H1 (cell line): ENCODE results near the gene MCF2L. TPM values are rescaled to one million over a fixed set of nuclear protein-coding genes. Genes with fewer than 3 reads are reported as not detected.

Source experiments
- polyA plus RNA-seq, 7 experiments: library from polyadenylated mRNA; depleted of rRNA in 3 of 7; stranded (reverse) in 5 of 7; unstranded in 2 of 7; fragments of >200 nt in 5 of 7; fragments of 200-250 nt in 2 of 7; gene quantifications; 1 replicate in 5 of 7; 2 replicates in 1 of 7; 4 replicates in 1 of 7; pipeline versions ENCODE4 v1.2.1 to v1.2.3, GENCODE V29; 2011 to 2013; ENCODE audit warnings: missing spikeins in 2 of 7, mixed read lengths in 2 of 7
- total RNA-seq: library from RNA; stranded (reverse); fragmentation: NEBNext Ultra II Directional; extraction: Animal tissue kit (Norgen Biotek cat#: 25700); gene quantifications from 2 replicates; pipeline ENCODE4 v1.2.1, GENCODE V29; 2021
- TF ChIP-seq, protein P1 (sequence below): fragments of 300-600 bp; sonication (generic); IDR thresholded peaks from 2 replicates; pipeline ENCODE4 v1.7.1; 2012; ENCODE audit warnings: low read length, moderate library complexity, mild to moderate bottlenecking, inconsistent platforms; ENCODE audit not compliant: insufficient replicate concordance

The MCF2L gene
- total and polyA plus RNA-seq, 2 of the 8 experiments (the other 6 are each of a cell fraction or from before 2014, with no cell fraction given), result 10.1 to 24.4 TPM

DNA sequence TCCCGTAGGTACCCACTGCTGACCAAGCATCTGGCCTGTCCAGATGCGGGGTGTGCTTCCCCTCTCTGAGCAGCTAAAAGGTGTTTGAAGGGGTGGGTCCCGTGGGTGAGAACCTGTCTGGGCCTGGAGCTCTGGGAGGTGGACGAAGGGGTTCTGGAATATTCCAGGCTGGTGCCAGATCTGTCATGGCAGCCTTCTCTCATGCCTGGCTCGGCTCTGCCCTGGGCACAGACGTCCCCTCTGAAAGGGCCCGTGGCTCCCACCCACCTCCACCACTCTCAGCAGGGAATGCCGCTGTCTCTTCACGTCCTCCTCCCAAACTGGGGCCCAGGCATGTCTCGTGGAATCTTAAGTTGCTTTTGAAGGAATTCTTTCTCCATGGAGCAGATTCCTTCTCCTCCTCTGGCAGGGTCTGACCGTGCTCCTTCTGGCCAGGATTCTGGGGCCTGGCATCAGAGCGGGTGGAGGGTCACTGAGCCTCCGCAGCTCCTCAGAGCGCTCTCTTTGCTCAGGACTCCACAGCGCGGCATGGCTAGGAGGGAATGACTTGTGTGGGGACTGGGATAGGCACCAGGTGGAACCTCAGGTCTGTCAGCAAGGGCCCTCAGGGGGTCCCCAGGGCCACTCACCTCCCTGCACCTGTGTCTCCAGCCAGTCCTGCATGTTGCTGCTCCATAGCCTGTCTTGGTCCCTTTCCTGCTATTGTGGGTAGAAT, 5.9 kb upstream of the MCF2L start (continued):
- TF ChIP-seq, protein P1, sequence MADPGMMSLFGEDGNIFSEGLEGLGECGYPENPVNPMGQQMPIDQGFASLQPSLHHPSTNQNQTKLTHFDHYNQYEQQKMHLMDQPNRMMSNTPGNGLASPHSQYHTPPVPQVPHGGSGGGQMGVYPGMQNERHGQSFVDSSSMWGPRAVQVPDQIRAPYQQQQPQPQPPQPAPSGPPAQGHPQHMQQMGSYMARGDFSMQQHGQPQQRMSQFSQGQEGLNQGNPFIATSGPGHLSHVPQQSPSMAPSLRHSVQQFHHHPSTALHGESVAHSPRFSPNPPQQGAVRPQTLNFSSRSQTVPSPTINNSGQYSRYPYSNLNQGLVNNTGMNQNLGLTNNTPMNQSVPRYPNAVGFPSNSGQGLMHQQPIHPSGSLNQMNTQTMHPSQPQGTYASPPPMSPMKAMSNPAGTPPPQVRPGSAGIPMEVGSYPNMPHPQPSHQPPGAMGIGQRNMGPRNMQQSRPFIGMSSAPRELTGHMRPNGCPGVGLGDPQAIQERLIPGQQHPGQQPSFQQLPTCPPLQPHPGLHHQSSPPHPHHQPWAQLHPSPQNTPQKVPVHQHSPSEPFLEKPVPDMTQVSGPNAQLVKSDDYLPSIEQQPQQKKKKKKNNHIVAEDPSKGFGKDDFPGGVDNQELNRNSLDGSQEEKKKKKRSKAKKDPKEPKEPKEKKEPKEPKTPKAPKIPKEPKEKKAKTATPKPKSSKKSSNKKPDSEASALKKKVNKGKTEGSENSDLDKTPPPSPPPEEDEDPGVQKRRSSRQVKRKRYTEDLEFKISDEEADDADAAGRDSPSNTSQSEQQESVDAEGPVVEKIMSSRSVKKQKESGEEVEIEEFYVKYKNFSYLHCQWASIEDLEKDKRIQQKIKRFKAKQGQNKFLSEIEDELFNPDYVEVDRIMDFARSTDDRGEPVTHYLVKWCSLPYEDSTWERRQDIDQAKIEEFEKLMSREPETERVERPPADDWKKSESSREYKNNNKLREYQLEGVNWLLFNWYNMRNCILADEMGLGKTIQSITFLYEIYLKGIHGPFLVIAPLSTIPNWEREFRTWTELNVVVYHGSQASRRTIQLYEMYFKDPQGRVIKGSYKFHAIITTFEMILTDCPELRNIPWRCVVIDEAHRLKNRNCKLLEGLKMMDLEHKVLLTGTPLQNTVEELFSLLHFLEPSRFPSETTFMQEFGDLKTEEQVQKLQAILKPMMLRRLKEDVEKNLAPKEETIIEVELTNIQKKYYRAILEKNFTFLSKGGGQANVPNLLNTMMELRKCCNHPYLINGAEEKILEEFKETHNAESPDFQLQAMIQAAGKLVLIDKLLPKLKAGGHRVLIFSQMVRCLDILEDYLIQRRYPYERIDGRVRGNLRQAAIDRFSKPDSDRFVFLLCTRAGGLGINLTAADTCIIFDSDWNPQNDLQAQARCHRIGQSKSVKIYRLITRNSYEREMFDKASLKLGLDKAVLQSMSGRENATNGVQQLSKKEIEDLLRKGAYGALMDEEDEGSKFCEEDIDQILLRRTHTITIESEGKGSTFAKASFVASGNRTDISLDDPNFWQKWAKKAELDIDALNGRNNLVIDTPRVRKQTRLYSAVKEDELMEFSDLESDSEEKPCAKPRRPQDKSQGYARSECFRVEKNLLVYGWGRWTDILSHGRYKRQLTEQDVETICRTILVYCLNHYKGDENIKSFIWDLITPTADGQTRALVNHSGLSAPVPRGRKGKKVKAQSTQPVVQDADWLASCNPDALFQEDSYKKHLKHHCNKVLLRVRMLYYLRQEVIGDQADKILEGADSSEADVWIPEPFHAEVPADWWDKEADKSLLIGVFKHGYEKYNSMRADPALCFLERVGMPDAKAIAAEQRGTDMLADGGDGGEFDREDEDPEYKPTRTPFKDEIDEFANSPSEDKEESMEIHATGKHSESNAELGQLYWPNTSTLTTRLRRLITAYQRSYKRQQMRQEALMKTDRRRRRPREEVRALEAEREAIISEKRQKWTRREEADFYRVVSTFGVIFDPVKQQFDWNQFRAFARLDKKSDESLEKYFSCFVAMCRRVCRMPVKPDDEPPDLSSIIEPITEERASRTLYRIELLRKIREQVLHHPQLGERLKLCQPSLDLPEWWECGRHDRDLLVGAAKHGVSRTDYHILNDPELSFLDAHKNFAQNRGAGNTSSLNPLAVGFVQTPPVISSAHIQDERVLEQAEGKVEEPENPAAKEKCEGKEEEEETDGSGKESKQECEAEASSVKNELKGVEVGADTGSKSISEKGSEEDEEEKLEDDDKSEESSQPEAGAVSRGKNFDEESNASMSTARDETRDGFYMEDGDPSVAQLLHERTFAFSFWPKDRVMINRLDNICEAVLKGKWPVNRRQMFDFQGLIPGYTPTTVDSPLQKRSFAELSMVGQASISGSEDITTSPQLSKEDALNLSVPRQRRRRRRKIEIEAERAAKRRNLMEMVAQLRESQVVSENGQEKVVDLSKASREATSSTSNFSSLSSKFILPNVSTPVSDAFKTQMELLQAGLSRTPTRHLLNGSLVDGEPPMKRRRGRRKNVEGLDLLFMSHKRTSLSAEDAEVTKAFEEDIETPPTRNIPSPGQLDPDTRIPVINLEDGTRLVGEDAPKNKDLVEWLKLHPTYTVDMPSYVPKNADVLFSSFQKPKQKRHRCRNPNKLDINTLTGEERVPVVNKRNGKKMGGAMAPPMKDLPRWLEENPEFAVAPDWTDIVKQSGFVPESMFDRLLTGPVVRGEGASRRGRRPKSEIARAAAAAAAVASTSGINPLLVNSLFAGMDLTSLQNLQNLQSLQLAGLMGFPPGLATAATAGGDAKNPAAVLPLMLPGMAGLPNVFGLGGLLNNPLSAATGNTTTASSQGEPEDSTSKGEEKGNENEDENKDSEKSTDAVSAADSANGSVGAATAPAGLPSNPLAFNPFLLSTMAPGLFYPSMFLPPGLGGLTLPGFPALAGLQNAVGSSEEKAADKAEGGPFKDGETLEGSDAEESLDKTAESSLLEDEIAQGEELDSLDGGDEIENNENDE, result no peak
